ENCODE data around the gene SAMD4B. TPM values are rescaled to one million over a fixed set of nuclear protein-coding genes. Genes with fewer than 3 reads are reported as not detected.

SAMD4B gene
- total and polyA plus RNA-seq, 8 donors = 49.9 to 136 (median 66.2) TPM

- Histone ChIP-seq H3K4me3 (peak overlapping the region; percentile 88 to 97 (median 94)), H3K4me1 (peaks cover 16 to 52% (median 36%) of the 10 kb centered on the region in 4 donors), H3K27ac (peak overlapping the region; percentile 98 to 100 (median 99)), H3K36me3 (peaks cover 55 to 68% (median 66%) of the 10 kb centered on the region in 4 donors), H3K9me3 (no peaks in the 10 kb centered on the region), H3K27me3 (no peaks in the 10 kb centered on the region)
- intact Hi-C loops (cut with DNase I; ENCODE audit: low total_unique reads) = no loop called here
- no peak for DNase-seq
- TF ChIP-seq CTCF (IDR thresholded peaks at IDR 0.05) (no peak), POLR2A (IDR thresholded peaks at IDR 0.05) (no peak), POLR2AphosphoS5 (IDR thresholded peaks at IDR 0.05) (no peak)
- WGBS, 5 donors = 44 to 57% (median 47%) methylated on average over 11 to 13 of the region's 13 CpGs
Observed at GRCh38 chr19:39389631-39390414, 47.6 kb downstream of the SAMD4B start.

DNA sequence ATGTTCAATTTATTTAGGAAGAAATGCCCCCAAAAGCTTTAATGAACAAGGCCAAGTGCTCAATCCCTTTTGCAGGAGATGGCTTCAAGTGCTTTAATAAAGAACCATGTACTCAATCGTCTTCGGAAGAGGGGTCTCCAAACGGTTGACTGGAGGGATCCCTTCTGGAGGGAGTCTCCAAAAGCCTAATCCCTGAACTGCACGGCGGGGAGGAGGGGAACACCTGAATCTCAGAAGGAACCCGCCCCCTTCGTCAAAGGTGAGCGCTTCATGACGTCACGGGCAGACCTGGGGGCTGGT is 48.2 kb downstream of the SAMD4B start:
- Histone ChIP-seq H3K4me3 (peak overlapping the region; percentile 88 to 97 (median 94)), H3K4me1 (peaks cover 16 to 52% (median 36%) of the 10 kb centered on the region in 4 donors), H3K27ac (peak overlapping the region; percentile 98 to 100 (median 99)), H3K36me3 (peaks cover 53 to 68% (median 66%) of the 10 kb centered on the region in 4 donors), H3K9me3 (no peaks in the 10 kb centered on the region), H3K27me3 (no peaks in the 10 kb centered on the region)
- no peak for TF ChIP-seq POLR2A (IDR thresholded peaks at IDR 0.05)
- no peak for TF ChIP-seq EP300 (IDR thresholded peaks at IDR 0.05)
- TF ChIP-seq POLR2AphosphoS5 (IDR thresholded peaks at IDR 0.05) = no peak
- TF ChIP-seq CTCF (IDR thresholded peaks at IDR 0.05) = no peak
- WGBS, 5 donors = 0 to 5% (median 1%) methylated on average over 10 of the region's 10 CpGs
- intact Hi-C loops (cut with DNase I; ENCODE audit: low total_unique reads) = no loop called here
- DNase-seq = peak in 1 of 2 donors; percentile 75

DNA sequence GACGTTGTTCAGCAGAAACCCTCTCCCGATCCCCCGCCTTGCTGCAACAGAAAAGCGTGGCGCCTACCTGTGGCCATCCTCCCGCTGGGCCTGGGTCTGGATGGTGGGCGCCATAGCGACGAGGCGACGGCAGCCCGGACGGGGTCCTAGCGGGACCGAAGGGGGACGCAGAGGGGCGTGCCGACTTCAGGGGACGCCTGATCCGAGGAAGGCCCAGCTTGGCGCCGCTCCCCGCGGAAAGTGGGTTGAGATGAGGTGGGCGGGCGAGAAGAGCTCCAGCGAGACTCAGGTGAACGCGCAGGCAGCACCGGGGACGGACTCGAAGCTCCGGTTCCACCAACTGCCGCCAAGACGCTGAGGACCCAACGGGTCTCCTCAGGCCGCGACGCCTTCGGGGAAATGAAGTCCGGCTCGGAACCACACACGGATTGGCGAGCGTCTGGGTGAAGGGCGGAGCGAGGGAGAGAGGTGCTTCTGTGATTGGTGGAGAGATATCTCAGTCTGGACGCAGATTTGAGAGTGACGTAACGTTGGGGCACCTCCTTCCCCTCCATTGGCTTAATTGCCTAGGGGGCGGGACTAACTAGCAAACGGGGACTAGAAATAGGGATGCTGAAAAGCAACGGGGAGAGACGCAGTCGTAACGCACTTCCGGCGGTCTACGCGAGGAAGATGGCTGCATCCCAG is 48.7 kb downstream of the SAMD4B start, which contains the start of the genes MED29 and PAF1:
Gene MED29 (plus strand): TSS at position 628 of the 687 bp plus-strand sequence. CDS start 45 bp downstream, at position 673.
Gene PAF1 (minus strand): TSS at position 356 of the 687 bp plus-strand sequence. CDS start 242 bp downstream, at position 114.
- H3K4me3 ChIP-seq = peak within 1 kb of the TSS; percentile 88 to 97 (median 94)
- H3K36me3 ChIP-seq = peaks cover 49 to 68% (median 66%) of the 10 kb centered on the region in 4 donors
- TF ChIP-seq CTCF (IDR thresholded peaks at IDR 0.05) (no peak), POLR2AphosphoS5 (IDR thresholded peaks at IDR 0.05) (peak; percentile 73 to 99 (median 97)), EP300 (IDR thresholded peaks at IDR 0.05) (no peak), POLR2A (IDR thresholded peaks at IDR 0.05) (peak in 2 of 4 donors; percentile 42 to 82)
- peaks cover 16 to 52% (median 36%) of the 10 kb centered on the region in 4 donors for H3K4me1 ChIP-seq
- H3K27me3 ChIP-seq = no peaks in the 10 kb centered on the region
- no peaks in the 10 kb centered on the region for H3K9me3 ChIP-seq
- intact Hi-C loops (cut with DNase I; ENCODE audit: low total_unique reads) = no loop called here
- peak within 1 kb of the TSS; percentile 98 to 100 (median 99) for H3K27ac ChIP-seq
- DNase-seq = peak; percentile 97 to 100
- 0 to 1% (median 0%) methylated on average over 53 to 60 of the region's 60 CpGs for WGBS, 5 donors

Measured in stomach (tissue), 9 donors.